Measurements from ENCODE around the gene SMYD5.

DNA sequence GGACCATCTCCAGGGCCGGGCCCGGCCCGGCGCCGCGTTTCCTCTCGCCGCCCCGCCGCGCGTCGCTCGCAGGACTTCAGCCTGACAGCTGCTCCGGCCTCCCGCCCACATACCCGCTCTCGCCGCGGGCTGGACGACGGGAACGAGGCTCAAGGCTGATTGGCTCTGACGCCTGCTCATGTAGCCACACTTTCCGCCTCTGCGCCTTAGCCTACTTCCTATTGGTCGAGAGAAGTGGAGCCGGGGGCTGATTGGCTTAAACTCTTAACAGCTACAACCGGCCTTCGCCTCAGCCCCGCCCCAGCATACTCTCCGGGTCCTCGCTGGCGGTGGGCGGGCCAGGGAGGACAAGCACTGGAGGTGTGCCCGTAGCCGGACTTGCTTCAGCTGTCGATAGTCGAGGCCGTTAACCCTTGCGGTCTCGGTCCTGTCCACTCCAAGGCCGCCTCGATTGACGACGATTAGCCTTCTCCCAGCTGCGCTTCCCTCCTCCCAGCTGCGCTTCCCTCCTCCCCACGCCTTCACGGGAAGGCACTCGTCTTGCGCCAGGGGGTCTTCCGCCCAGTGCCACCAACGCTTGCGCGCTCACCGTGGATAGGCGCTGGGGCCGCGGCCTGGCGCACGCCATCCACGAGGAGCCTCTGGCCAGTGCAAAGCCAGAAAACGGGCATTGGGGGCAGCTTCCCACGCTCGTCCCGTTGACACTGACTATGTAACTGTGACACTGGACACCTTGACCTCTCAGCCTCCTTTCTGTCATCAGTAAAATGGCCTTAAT lies 19.3 kb downstream of the SMYD5 start, which contains the start of gene PRADC1:
- TF ChIP-seq, protein P1, sequence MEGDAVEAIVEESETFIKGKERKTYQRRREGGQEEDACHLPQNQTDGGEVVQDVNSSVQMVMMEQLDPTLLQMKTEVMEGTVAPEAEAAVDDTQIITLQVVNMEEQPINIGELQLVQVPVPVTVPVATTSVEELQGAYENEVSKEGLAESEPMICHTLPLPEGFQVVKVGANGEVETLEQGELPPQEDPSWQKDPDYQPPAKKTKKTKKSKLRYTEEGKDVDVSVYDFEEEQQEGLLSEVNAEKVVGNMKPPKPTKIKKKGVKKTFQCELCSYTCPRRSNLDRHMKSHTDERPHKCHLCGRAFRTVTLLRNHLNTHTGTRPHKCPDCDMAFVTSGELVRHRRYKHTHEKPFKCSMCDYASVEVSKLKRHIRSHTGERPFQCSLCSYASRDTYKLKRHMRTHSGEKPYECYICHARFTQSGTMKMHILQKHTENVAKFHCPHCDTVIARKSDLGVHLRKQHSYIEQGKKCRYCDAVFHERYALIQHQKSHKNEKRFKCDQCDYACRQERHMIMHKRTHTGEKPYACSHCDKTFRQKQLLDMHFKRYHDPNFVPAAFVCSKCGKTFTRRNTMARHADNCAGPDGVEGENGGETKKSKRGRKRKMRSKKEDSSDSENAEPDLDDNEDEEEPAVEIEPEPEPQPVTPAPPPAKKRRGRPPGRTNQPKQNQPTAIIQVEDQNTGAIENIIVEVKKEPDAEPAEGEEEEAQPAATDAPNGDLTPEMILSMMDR (IDR thresholded peaks at IDR 0.05), result no peak
- TF ChIP-seq POLR2A (IDR thresholded peaks at IDR 0.05), result peak in 1 of 2 donors; percentile 28
